GM23338 (cell line): ENCODE data around the gene ZFP64. TPM values are rescaled to one million over a fixed set of nuclear protein-coding genes. Genes with fewer than 3 reads are reported as not detected.

Experiments used
- ATAC-seq: fragments of 200-7000 bp; cut with Tn5 transposase; 3 replicates; pipeline ENCODE4 v1.9.1; 2020
- DNase-seq: peaks from one replicate; pipeline ENCODE4 v3.0.0-alpha.2; 2015; ENCODE audit warnings: low spot score
- H2AFZ ChIP-seq: fragments of 200-600 bp; sonication (generic); 2 replicates; pipeline ENCODE4 v1.8.0; 2016; ENCODE audit warnings: antibody characterized with exemption, mild to moderate bottlenecking, moderate library complexity
- H3F3A ChIP-seq: fragments of 200-600 bp; sonication (generic); replicated peaks from 2 replicates; pipeline ENCODE4 v1.8.0; 2017; ENCODE audit warnings: antibody characterized with exemption, mixed run types, low read depth
- H3K27ac ChIP-seq: fragments of 200-600 bp; sonication (generic); 2 replicates; pipeline ENCODE4 v1.6.1; 2016; ENCODE audit warnings: low read depth
- H3K27me3 ChIP-seq: fragments of 200-600 bp; sonication (generic); 2 replicates; pipeline ENCODE4 v1.8.0; 2016; ENCODE audit warnings: mild to moderate bottlenecking, mixed run types, moderate library complexity; ENCODE audit not compliant: insufficient read depth
- H3K36me3 ChIP-seq: fragments of 200-600 bp; sonication (generic); 2 replicates; pipeline ENCODE4 v1.8.0; 2016; ENCODE audit warnings: mild to moderate bottlenecking; ENCODE audit not compliant: insufficient read depth
- H3K4me1 ChIP-seq: fragments of 200-600 bp; sonication (generic); 2 replicates; pipeline ENCODE4 v1.8.0; 2016; ENCODE audit warnings: mild to moderate bottlenecking, moderate library complexity; ENCODE audit not compliant: insufficient read depth
- H3K4me2 ChIP-seq: fragments of 200-600 bp; sonication (generic); 2 replicates; pipeline ENCODE4 v1.7.1; 2017; ENCODE audit warnings: mixed run types
- H3K4me3 ChIP-seq: fragments of 200-600 bp; sonication (generic); 2 replicates; pipeline ENCODE4 v1.6.1; 2016; ENCODE audit warnings: mixed run types
- H3K79me2 ChIP-seq: fragments of 200-600 bp; sonication (generic); replicated peaks from 2 replicates; pipeline ENCODE4 v1.8.0; 2017; ENCODE audit warnings: mild to moderate bottlenecking; ENCODE audit not compliant: insufficient read depth
- H3K9me2 ChIP-seq: fragments of 200-600 bp; sonication (generic); 2 replicates; pipeline ENCODE4 v1.8.0; 2017; ENCODE audit not compliant: insufficient read depth
- H4K20me1 ChIP-seq: fragments of 200-600 bp; sonication (generic); replicated peaks from 2 replicates; pipeline ENCODE4 v1.8.0; 2017; ENCODE audit warnings: mild to moderate bottlenecking; ENCODE audit not compliant: insufficient read depth
- H3K27ac Mint-ChIP-seq: 2 replicates; pipeline ENCODE4 v1.8.0; 2020; ENCODE audit warnings: inconsistent platforms, mild to moderate bottlenecking, moderate library complexity, mixed read lengths
- H3K27me3 Mint-ChIP-seq: 3 replicates; pipeline ENCODE4 v1.8.0; 2022; ENCODE audit warnings: low read depth, mild to moderate bottlenecking, moderate library complexity, mixed read lengths, inconsistent platforms; ENCODE audit not compliant: insufficient read depth, poor library complexity
- H3K36me3 Mint-ChIP-seq: 3 replicates; pipeline ENCODE4 v1.8.0; 2021; ENCODE audit warnings: low read depth, mild to moderate bottlenecking, inconsistent platforms, moderate library complexity, mixed read lengths
- H3K4me1 Mint-ChIP-seq: 3 replicates; pipeline ENCODE4 v1.8.0; 2020; ENCODE audit warnings: mild to moderate bottlenecking, inconsistent platforms, mixed read lengths
- H3K4me3 Mint-ChIP-seq: 3 replicates; pipeline ENCODE4 v1.8.0; 2021; ENCODE audit warnings: moderate library complexity, mild to moderate bottlenecking, inconsistent platforms, mixed read lengths
- H3K9me3 Mint-ChIP-seq: 3 replicates; pipeline ENCODE4 v1.8.0; 2020; ENCODE audit warnings: moderate library complexity, mild to moderate bottlenecking, inconsistent platforms, mixed read lengths
- CREB1 ChIP-seq: fragments of 250-450 bp; sonication (Bioruptor Pico); IDR thresholded peaks from 2 replicates; pipeline ENCODE4 v1.5.0; 2020; ENCODE audit warnings: low read depth, mild to moderate bottlenecking, moderate library complexity
- EZH2 ChIP-seq: fragments of 200-600 bp; sonication (generic); IDR thresholded peaks from one replicate; pipeline ENCODE4 v1.8.0; 2017; ENCODE audit warnings: antibody characterized with exemption, mild to moderate bottlenecking, low read depth; ENCODE audit not compliant: unreplicated experiment
- EZH2phosphoT487 ChIP-seq: fragments of 200-600 bp; sonication (generic); IDR thresholded peaks from one replicate; pipeline ENCODE4 v1.8.1; 2018; ENCODE audit warnings: antibody characterized with exemption; ENCODE audit not compliant: unreplicated experiment
- POLR2AphosphoS5 ChIP-seq: IDR thresholded peaks from 2 replicates; pipeline ENCODE4 v1.6.1; 2016; ENCODE audit warnings: antibody characterized with exemption, low read depth
- ZNF331 ChIP-seq: fragments of 250-450 bp; sonication (Bioruptor Pico); IDR thresholded peaks from 2 replicates; pipeline ENCODE4 v1.5.0; 2020; ENCODE audit warnings: low read depth, mild to moderate bottlenecking, moderate library complexity
- polyA plus RNA-seq: library from polyadenylated mRNA; unstranded; fragments of >200 nt; fragmentation: Nextera tagmentation; extraction: Ambion mirVana; gene quantifications from 2 replicates; pipeline ENCODE4 v1.2.1, GENCODE V29; 2016
- total RNA-seq: library from RNA; depleted of rRNA; stranded (reverse); fragments of >200 nt; shearing (Covaris generic); gene quantifications from 2 replicates; pipeline ENCODE4 v1.2.3, GENCODE V29; 2014
- TF ChIP-seq, protein P1 (sequence below): IDR thresholded peaks from 2 replicates; pipeline ENCODE4 v1.6.1; 2016; ENCODE audit warnings: antibody characterized with exemption
- TF ChIP-seq, protein P2 (sequence below): fragments of 250-450 bp; sonication (Bioruptor Pico); IDR thresholded peaks from 2 replicates; pipeline ENCODE4 v1.5.0; 2020; ENCODE audit warnings: mild to moderate bottlenecking, moderate library complexity
- TF ChIP-seq, protein P3 (sequence below), 2 experiments: fragments of 200-600 bp in 1 of 2; sonication (generic) in 1 of 2; conservative IDR thresholded peaks; 2 replicates each; pipeline versions ENCODE4 v1.5.1 to v1.6.1; 2016 to 2017; ENCODE audit warnings: antibody characterized with exemption in 2 of 2, low read depth in 2 of 2, mild to moderate bottlenecking in 2 of 2, moderate library complexity in 1 of 2
- TF ChIP-seq, protein P4 (sequence below): IDR thresholded peaks from one replicate; pipeline ENCODE4 v1.6.1; 2018; ENCODE audit warnings: antibody characterized with exemption; ENCODE audit not compliant: unreplicated experiment

The ZFP64 gene
- total and polyA plus RNA-seq, 2 experiments from 2014 or later, result 9.6 to 30.4 TPM

DNA sequence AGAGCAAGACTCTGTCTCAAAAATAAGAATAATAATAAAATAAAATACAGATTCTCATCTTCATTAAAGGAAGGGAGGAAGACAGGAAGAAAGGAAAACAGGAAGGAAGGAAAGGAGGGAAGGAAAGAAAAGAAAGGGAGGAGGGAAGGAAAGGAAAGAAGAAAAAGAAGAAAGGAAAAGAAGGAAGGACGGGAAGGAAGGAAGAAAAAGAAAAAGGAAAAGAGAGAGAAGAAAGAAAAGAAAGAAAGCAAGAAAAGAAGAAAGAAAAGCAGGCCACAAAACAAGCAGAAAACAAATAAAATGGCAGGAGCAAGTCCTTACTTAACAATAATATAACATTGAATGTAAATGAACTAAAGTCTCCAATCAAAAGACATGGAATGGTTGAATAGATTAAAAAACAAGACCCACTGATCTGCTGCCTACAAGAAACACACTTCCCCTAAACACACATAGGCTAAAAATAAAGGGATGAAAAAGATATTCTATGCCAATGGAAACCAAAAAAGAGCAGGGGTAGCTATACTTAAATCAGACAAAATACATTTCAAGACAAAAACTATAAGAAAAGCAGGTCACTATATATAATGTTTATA is 60.4 kb downstream of the ZFP64 start:
- Histone ChIP-seq H3K4me3 (no peak overlapping the region), H3K4me2 (no peak overlapping the region), H3K27me3 (no peaks in the 10 kb centered on the region), H3K9me2 (no peaks in the 10 kb centered on the region), H3K36me3 (no peaks in the 10 kb centered on the region), H3K79me2 (no peaks in the 10 kb centered on the region), H3F3A (no peaks in the 10 kb centered on the region), H4K20me1 (no peaks in the 10 kb centered on the region), H3K4me1 (no peaks in the 10 kb centered on the region), H3K27ac (no peak overlapping the region), H2AFZ (no peak overlapping the region)
- Mint-ChIP-seq H3K36me3 (0 out of 3 replicates have a peak, but pooled peaks cover 2% of the 10 kb centered on the region), H3K9me3 (no peaks in the 10 kb centered on the region; the same call in 2 of the 3 replicates), H3K27ac (no peak overlapping the region), H3K4me1 (no peaks in the 10 kb centered on the region), H3K27me3 (no peaks in the 10 kb centered on the region), H3K4me3 (no peak overlapping the region)
- DNase-seq (no peak), ATAC-seq (no peak)
- TF ChIP-seq, protein P1, sequence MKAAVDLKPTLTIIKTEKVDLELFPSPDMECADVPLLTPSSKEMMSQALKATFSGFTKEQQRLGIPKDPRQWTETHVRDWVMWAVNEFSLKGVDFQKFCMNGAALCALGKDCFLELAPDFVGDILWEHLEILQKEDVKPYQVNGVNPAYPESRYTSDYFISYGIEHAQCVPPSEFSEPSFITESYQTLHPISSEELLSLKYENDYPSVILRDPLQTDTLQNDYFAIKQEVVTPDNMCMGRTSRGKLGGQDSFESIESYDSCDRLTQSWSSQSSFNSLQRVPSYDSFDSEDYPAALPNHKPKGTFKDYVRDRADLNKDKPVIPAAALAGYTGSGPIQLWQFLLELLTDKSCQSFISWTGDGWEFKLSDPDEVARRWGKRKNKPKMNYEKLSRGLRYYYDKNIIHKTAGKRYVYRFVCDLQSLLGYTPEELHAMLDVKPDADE, result no peak
- TF ChIP-seq, protein P2, sequence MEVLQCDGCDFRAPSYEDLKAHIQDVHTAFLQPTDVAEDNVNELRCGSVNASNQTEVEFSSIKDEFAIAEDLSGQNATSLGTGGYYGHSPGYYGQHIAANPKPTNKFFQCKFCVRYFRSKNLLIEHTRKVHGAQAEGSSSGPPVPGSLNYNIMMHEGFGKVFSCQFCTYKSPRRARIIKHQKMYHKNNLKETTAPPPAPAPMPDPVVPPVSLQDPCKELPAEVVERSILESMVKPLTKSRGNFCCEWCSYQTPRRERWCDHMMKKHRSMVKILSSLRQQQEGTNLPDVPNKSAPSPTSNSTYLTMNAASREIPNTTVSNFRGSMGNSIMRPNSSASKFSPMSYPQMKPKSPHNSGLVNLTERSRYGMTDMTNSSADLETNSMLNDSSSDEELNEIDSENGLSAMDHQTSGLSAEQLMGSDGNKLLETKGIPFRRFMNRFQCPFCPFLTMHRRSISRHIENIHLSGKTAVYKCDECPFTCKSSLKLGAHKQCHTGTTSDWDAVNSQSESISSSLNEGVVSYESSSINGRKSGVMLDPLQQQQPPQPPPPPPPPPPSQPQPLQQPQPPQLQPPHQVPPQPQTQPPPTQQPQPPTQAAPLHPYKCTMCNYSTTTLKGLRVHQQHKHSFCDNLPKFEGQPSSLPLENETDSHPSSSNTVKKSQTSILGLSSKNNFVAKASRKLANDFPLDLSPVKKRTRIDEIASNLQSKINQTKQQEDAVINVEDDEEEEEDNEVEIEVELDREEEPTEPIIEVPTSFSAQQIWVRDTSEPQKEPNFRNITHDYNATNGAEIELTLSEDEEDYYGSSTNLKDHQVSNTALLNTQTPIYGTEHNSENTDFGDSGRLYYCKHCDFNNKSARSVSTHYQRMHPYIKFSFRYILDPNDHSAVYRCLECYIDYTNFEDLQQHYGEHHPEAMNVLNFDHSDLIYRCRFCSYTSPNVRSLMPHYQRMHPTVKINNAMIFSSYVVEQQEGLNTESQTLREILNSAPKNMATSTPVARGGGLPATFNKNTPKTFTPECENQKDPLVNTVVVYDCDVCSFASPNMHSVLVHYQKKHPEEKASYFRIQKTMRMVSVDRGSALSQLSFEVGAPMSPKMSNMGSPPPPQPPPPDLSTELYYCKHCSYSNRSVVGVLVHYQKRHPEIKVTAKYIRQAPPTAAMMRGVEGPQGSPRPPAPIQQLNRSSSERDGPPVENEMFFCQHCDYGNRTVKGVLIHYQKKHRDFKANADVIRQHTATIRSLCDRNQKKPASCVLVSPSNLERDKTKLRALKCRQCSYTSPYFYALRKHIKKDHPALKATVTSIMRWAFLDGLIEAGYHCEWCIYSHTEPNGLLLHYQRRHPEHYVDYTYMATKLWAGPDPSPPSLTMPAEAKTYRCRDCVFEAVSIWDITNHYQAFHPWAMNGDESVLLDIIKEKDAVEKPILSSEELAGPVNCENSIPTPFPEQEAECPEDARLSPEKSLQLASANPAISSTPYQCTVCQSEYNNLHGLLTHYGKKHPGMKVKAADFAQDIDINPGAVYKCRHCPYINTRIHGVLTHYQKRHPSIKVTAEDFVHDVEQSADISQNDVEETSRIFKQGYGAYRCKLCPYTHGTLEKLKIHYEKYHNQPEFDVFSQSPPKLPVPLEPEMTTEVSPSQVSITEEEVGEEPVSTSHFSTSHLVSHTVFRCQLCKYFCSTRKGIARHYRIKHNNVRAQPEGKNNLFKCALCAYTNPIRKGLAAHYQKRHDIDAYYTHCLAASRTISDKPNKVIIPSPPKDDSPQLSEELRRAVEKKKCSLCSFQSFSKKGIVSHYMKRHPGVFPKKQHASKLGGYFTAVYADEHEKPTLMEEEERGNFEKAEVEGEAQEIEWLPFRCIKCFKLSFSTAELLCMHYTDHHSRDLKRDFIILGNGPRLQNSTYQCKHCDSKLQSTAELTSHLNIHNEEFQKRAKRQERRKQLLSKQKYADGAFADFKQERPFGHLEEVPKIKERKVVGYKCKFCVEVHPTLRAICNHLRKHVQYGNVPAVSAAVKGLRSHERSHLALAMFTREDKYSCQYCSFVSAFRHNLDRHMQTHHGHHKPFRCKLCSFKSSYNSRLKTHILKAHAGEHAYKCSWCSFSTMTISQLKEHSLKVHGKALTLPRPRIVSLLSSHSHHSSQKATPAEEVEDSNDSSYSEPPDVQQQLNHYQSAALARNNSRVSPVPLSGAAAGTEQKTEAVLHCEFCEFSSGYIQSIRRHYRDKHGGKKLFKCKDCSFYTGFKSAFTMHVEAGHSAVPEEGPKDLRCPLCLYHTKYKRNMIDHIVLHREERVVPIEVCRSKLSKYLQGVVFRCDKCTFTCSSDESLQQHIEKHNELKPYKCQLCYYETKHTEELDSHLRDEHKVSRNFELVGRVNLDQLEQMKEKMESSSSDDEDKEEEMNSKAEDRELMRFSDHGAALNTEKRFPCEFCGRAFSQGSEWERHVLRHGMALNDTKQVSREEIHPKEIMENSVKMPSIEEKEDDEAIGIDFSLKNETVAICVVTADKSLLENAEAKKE, result no peak
- TF ChIP-seq, protein P3, sequence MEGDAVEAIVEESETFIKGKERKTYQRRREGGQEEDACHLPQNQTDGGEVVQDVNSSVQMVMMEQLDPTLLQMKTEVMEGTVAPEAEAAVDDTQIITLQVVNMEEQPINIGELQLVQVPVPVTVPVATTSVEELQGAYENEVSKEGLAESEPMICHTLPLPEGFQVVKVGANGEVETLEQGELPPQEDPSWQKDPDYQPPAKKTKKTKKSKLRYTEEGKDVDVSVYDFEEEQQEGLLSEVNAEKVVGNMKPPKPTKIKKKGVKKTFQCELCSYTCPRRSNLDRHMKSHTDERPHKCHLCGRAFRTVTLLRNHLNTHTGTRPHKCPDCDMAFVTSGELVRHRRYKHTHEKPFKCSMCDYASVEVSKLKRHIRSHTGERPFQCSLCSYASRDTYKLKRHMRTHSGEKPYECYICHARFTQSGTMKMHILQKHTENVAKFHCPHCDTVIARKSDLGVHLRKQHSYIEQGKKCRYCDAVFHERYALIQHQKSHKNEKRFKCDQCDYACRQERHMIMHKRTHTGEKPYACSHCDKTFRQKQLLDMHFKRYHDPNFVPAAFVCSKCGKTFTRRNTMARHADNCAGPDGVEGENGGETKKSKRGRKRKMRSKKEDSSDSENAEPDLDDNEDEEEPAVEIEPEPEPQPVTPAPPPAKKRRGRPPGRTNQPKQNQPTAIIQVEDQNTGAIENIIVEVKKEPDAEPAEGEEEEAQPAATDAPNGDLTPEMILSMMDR (conservative IDR thresholded peaks at IDR 0.05; ENCODE audit: low read depth in 2 of 2), result no peak
- no peak for TF ChIP-seq EZH2phosphoT487
- no peak for TF ChIP-seq CREB1
- TF ChIP-seq POLR2AphosphoS5, result no peak
- TF ChIP-seq ZNF331 (CRISPR knock-in tag), result no peak
- TF ChIP-seq EZH2, result no peak
- TF ChIP-seq, protein P4, sequence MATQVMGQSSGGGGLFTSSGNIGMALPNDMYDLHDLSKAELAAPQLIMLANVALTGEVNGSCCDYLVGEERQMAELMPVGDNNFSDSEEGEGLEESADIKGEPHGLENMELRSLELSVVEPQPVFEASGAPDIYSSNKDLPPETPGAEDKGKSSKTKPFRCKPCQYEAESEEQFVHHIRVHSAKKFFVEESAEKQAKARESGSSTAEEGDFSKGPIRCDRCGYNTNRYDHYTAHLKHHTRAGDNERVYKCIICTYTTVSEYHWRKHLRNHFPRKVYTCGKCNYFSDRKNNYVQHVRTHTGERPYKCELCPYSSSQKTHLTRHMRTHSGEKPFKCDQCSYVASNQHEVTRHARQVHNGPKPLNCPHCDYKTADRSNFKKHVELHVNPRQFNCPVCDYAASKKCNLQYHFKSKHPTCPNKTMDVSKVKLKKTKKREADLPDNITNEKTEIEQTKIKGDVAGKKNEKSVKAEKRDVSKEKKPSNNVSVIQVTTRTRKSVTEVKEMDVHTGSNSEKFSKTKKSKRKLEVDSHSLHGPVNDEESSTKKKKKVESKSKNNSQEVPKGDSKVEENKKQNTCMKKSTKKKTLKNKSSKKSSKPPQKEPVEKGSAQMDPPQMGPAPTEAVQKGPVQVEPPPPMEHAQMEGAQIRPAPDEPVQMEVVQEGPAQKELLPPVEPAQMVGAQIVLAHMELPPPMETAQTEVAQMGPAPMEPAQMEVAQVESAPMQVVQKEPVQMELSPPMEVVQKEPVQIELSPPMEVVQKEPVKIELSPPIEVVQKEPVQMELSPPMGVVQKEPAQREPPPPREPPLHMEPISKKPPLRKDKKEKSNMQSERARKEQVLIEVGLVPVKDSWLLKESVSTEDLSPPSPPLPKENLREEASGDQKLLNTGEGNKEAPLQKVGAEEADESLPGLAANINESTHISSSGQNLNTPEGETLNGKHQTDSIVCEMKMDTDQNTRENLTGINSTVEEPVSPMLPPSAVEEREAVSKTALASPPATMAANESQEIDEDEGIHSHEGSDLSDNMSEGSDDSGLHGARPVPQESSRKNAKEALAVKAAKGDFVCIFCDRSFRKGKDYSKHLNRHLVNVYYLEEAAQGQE, result no peak
